Forelimb muscle (tissue), 1 donor: ENCODE measurements around the gene UBXN10. TPM values are rescaled to one million over a fixed set of nuclear protein-coding genes. Genes with fewer than 3 reads are reported as not detected.
"Not testable (repeated sequence)": the region's sequence is repeated elsewhere in the genome, so short reads cannot be mapped to it uniquely, and the experiment has no call there.

Experiments
- DNase-seq: peaks from one replicate; pipeline ENCODE4 v3.0.0-alpha.2; 2013; ENCODE audit warnings: low read depth
- polyA plus RNA-seq: library from polyadenylated mRNA; unstranded; fragments of 120-200 nt; gene quantifications from one replicate; pipeline ENCODE4 v1.2.1, GENCODE V29; 2013; ENCODE audit not compliant: insufficient read length

The UBXN10 gene
- polyA plus RNA-seq, 1 donor = 0.15 TPM

DNA sequence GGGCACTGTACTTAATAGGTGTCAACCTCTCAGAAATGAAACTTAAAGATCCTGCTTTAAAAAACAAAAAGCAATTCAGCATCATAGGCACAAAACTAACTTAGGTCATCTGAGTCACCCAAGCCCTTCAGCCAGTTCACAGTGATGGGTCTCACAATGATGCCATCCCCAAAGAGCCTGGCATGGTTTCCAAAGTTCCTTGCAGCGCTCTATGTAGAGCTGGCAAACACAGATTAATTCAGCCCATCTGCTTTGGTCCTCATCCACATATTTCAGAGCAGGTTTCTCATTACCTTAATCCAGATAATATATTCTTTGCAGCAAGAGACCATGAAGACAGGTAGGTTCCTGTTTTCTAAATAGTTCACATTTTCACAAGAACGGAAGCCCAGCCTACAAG is 15.1 kb downstream of the UBXN10 start:
- DNase-seq = no peak

DNA sequence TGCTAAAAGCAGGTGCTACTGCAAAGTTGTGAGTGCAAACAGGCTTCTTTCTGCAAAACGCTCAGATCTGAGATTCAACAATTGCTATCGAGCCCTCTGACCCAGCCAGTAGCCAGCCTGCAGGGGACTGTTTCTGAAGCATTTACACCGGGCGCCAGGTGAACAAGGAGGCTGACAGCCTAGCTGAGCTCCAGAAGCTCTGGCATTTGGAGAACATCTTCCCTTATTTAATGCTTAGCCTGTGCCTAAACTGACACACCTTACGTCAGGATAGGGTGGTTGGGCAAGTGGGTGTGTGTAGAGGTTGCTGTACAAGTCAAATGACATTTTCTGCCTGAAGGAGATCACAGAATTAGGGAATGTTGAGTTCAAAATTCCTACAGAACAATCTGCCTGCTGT is 16.3 kb downstream of the UBXN10 start:
- DNase-seq = no peak

DNA sequence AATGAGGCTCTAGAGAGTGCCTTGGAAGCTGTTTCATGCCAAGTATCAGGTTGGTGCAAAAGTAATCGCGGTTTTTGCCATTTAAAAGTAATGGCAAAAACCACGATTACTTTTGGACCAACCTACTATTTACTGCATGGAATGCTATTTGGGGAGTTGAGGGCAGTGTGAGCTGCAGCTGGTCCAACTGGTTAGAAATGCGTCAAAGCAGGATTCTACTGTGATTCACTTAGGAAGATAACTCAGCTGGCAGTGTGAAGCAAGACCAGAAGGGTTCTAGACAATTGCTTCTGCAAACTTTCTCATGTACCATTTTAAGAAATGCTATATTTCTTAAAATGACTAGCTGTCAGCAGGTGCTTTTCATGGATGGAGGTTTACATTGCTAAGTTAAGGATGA is 21.6 kb downstream of the UBXN10 start:
- no peak for DNase-seq

DNA sequence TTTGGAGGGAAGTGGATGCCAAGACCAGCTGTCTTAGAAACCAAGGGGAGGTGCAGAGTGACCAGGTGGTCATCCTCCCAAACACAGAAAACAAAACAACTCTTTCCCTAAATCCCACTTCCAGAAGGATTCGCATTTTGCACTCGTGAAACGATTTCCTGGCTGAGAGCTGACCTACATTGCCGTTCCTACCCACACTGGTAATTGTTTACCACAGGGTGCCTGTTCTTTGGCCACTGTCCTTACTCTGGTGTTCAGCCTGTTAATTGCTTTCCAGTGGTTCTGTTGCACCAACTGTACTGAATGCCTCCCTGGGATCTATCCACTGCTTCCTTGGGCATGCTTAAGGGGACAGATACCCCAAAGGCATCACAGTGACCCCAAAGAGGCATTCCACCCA is 23.6 kb downstream of the UBXN10 start:
- no peak for DNase-seq

DNA sequence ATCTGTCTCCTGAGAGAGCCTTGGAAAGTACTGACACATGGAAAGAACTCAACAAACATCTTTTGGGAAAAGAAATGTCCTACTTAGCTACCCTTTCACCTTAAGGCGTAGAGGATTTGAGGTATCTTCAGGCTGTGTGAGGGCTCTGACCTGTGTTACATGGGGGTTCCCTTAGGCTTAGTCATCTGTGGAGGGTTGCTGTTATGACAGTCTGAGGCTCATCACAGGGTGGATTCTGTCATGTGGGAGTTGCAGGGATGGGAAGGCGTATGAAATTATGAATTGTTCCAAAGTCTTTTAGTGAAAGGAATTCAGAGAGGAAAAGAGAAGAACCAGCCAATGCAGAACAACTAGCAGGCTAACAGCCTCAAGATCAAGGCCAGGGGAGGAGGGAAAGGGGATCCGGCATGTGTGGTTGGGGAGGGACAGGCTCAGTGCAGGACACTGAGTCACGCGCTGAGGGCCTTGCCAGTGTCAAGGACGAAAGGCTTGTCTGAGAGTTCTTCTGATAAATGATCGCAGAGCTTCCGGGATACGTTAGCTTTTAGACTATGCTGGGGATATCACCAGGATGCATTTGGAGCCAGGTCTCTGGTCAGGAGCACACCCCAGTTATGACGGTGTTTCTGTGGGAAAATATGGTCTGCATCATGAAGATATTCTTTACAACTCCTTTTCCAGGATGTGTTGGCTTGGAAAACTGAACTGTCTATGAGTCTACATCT is 25.0 kb downstream of the UBXN10 start:
- DNase-seq = no peak

DNA sequence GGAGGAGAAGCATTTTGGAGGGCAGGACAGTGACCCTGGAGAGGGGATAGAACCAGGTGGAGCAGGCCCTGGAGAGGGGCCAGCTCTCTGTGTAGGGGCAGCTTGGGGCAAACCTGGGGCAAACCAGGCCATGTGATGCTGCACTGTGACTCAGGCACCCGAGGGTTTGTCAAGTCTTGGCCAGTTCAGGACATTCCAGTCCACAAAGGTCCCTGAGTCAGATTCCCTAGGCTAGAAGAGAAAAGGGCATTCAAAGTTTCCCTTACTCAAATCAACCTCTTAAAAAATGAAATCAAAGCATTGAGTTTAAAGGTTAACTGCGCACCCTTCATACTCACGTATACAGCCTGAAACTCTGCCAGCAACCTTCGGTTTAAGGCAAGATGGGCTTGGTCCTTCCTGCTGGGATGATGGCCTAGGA is 25.6 kb downstream of the UBXN10 start:
- no peak for DNase-seq

DNA sequence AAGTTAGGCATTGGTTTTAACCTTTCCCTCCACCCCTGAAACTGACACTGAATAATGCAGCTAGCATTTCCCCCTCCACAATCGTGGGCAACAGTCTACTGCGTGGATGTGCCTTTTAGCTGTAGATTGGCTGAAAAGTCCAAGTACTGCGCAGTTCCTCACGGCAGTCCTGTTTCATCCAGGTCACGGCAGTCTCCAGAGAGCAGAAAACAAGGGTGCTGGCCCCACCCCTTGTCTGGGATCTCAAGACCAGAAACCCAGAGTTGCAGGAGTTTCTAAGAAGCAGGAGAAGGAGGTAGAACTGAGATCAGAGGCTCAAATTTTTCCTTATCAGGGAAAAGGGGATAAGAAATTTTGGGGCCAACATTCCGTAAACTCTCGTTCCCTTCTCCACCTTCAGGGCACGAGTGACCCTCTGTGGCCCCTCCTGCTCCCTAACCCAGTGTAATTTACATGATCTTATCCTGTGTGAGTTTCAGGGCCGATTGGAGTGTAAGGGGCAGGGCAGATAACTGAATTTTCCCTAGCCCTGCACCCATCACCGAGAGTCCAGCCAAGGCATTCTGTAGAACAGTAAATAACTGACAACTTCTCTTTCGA is 26.3 kb downstream of the UBXN10 start:
- DNase-seq = no peak

DNA sequence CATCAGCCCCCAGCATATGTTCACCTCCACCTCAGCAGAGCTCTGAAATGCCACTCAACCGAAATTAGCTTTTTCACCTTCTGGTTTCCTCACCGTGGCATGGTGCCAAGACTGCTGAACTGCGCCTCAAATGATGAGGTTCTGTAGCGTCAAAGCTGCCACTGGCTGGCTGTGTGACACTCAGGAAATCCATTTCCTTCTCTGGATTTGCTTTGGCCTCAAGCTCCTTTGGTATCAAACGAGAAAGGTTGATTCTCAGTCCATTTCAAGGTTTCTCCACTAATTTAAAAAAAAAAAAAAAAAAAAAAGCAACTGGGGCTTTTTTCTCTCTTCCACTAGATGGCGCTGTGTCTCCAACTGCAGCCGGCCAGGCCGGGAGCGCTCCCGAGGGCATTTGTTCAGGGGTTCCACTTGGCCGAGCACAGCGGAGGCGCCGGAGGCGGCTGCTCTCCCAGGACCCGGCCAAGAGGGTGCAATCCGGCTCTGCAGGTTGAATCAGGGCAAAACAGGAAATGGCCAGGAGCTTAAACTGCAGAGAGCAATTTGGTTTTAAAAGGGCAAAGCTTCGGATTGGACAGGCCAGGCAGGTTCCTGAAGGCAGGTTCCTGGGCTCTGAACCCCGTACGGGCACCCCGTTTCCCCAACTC is 26.9 kb downstream of the UBXN10 start:
- DNase-seq = no peak

DNA sequence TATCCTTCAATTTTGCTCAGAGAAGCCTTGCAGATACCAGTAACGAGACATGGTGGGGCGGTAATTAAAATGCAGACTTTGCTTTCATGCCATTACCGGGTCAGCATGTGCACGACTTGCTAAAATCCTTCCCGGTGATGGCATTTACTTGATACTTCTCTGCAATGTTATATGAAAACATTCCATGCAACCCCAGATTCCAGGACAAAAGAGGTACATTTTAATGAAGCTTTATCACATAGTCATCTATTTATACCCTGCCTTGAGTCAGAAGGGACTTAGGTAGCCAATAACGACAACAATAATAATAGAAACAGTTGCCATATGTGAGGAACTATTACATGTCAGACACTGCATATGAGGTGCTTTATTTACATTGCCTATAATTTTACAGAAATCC is 29.8 kb downstream of the UBXN10 start:
- no peak for DNase-seq

DNA sequence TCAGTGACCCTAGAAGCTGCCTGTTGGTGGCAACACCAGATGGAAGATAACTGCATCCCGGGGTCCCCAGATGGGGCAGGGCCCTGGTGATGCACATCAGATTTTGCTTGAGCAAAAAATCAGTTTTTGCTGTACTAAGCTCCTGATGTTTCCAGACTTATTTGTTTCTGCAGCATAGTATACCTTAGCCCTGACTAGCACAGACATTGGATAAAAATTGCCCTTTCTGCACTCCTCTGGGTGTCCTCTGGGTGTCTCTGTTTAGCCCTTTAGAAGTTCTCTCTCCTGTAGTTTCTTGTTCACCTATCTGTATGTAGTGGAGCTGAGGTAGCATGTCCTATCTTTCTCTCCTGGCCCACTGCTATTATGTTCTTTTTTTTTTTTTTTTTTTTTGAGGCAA is 30.7 kb downstream of the UBXN10 start:
- no peak for DNase-seq

DNA sequence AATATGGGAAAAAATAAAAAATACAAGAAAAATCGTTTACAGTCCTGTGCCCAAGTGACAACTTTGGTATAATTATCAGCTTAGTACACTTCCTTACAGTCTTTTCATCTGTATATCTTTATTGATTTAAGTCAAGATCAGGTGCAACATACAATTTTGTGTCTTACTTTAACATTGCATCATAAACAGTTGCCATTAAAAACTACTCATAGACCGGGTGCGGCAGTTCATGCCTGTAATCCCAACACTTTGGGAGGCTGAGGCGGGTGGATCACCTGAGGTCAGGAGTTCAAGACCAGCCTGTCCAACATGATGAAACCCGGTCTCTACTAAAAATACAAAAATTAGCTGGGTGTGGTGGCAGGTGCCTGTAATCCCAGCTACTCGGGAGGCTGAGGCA is 33.2 kb downstream of the UBXN10 start:
- DNase-seq = not testable (repeated sequence)

DNA sequence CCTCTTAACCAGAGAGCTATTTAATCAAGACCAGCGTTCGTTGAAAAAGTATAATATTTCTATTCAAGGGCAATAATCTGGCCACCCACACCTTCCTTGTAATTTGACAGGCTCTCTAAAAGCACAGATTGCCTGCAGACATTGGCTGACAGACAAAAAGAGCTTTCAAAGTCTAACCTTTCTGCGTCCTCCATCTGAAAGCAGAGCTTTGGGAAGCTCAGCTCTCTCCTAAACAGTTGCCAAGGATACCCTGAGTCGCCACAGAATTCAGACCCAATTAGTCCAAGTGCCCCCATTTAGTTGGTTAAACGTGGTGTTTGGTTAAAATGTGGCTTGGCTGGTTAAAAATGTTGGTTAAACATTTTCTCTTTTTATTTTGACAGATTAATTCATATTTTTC is 34.1 kb downstream of the UBXN10 start:
- no peak for DNase-seq

DNA sequence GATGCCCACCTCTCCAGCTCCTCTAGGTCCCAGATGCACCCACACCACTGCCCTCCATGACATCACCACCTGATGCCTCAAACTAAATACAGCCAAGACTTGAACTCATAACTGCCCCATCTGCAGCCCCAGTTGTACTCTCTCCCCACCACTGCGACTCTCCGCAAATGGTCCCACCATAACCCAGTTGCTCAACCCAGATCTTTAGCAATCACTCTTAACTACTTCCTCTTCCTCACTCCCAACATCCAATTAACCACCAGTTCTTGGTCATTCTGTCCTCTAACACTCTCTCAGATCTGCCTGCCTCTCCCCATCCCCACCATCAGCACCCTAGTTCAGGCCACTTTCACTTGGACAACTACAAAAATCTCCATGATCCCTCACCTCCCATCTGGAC is 37.2 kb downstream of the UBXN10 start:
- DNase-seq = no peak

DNA sequence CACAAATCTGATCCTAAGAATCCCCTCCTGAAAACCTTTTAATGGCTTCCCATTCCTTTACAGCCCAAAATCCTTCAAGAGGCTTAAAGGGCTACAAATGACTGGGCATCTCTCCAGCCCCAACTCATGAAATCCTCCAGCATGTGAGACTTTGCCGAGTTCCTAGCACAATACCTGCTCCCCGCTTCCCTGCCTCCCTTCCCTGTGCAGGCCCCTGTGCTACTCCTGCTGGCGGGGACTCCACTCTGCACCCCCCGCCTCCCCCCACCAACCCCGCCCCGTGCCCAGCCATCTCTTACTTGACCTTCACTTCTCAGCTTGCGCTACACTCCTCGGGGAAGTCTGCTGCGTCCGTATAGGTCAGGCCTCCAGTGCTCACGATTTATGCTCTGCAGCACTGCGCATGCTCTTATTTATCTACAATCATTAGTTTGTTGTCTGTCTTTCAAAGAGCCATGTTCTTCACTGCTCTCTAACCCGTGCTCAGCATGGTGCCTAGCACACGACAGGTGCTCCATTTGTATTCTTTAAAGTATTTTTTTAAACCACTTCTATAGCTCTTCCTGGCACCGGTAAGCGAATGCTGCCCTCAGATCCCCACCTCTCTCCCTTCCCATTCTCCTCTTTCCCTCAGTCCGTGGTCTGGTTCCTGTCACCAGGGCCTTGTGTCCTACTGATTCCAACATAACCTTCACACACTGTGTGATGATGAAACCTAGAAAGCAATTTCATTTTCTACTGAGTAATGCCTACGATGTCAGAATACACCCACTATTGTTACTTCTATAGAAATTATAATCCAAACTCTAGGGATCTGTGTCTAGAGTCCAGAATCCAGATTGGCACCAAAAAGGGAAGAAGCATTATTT is 37.9 kb downstream of the UBXN10 start:
- no peak for DNase-seq

DNA sequence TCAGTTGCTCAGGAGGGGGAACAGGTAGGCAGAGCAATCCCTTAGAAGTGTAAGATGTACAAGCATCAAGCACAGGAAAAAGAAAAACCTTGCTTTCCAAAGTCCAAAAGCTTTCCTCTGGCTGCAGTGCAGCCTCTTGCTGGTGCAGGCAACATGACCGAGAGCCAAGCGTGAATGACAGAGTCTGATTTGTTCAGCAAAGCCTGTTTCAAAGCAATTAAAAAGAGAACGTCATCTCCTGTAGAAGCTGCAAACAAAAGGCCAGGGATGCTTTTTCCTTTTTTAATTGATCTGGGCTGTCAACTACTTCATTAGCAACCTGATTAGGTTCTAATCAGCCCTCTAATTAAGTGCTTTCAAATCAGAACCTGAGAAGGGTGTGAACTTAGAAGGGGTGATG is 38.6 kb downstream of the UBXN10 start:
- DNase-seq = no peak

DNA sequence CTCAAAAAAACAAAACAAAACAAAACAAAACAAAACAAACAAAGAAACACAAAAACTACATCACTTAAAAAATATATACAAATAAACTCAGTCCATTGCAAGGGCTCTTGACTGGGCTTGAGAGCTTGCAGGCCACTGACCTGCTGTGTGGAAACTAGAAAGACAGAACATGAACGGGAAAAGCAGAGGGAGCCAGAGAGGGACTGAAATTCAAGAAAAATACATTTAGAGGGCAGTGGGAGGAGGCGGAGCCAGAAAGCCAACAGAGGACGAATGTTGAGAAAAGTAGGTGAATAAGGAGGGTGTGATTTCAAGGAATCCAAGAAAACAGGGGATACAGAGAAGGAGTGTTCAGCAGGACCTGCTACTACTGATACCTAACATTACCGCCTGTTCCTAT is 41.8 kb downstream of the UBXN10 start:
- no peak for DNase-seq

DNA sequence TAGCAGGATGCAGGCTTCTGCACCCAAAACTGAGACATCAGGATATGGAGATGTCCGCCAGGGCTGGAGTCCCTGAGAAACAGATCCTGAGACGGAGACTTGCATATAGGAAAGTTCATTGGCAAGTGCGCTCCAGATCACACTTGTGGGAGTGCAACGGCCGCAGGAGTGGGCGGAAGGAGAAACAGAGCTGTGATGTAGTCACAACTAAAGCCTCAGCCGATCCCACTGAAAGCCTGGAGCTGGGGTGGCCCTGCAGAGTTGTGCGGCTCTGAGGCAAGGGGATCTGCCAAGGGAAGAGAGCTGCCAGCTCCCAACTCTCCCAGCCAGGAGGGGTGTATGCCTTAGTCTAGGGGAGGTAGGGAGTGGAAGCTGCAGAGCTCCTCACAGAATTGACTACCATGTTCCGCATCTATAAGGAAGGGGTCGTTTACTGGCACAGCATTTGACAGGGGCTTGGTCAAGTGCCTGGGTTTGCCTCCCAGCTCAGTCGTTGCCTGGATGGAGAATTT is 42.5 kb downstream of the UBXN10 start:
- DNase-seq = no peak

DNA sequence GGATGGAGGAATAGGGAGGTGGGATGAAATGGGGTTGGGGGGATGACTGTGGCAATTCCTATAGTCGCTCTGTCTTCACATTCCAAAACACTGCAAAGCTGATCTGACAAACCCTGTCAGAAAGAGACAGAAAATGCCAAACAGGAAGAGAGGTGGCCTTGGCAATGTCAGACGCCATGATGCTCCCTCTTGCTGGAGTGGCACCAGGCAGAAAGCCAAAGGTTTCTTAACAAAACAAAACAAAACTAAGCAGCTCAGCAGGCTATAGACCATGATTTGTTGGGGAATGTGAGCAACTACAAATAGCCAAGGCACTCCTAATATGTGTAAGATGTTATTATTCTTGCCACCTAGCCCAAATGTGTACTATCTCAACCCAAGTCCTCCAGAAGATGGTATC is 43.3 kb downstream of the UBXN10 start:
- no peak for DNase-seq

DNA sequence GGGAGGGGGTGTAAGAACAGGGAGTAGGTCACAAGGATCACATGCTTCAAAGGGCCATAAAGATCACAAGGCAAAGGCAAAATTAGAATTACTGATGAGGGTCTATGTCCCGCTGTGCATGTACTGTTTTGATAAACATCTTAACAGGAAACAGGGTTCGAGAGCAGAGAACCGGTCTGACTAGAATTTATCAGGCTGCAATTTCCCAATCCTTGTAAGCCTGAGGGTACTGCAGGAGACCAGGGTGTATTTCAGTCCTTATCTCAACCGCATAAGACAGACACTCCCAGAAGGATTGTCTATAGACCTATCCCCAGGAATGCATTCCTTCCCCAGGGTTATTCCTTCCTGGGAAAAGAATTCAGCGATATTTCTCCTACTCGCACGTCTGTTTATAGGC is 46.7 kb downstream of the UBXN10 start:
- not testable (repeated sequence) for DNase-seq

DNA sequence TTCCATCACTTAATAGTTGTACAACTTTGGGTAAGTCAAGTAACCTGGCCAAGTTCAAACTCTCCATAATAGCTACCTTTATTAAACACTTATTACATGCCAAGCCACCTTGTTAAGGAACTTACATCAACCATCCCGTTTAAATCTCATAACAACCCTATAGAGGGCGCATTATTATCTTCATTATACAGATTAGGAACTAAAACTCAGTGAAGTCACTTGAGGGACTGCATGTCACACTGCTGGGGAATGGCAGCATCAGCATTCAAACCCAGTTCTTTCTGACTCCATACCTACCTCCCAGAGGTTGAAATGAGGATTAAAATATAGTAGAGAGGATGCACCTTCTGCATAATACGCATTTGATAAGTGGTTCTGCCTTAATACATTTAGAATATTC is 47.5 kb downstream of the UBXN10 start:
- no peak for DNase-seq

DNA sequence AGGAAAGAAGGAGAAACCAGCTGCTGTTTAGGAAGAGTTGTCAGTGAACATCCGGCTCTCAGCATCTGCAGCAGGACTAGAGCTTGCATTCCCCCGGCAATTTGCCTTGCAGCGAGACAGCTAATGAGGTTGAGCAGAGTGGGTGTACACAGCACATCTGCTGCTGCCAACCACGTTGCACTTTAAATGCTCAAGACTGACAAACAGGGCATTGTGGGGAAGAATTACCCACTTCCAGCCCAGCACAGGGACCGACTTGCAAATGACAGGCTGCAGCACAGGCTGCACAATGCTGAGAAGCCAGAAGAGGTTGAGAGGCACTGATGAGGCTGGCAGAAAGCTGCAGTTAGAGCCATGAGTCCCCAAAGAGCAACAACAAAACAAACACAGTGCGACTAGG is 48.0 kb downstream of the UBXN10 start:
- no peak for DNase-seq
